ENCODE results near the gene RASSF3. TPM values are rescaled to one million over a fixed set of nuclear protein-coding genes. Genes with fewer than 3 reads are reported as not detected.

RASSF3 gene
- total RNA-seq, 2 experiments from 2014 or later, result 16.3 to 49.9 TPM

- Histone ChIP-seq H4K20me1 (ENCODE audit: insufficient read depth, low read length) (no peaks in the 10 kb centered on the region), H2AFZ (ENCODE audit: low read length) (no peak overlapping the region), H3K4me1 (ENCODE audit: insufficient read depth, low read length, poor library complexity, severe bottlenecking) (peaks cover 3% of the 10 kb centered on the region), H3K4me3 (ENCODE audit: low read depth, low read length, poor library complexity, severe bottlenecking) (no peak overlapping the region), H3K27ac (ENCODE audit: low read depth, low read length, poor library complexity, severe bottlenecking) (no peak overlapping the region), H3K36me3 (ENCODE audit: insufficient read depth, low read length) (peaks cover 74% of the 10 kb centered on the region), H3K79me2 (ENCODE audit: insufficient read depth, low read depth, low read length) (no peaks in the 10 kb centered on the region), H3K9me3 (ENCODE audit: low read length) (no peaks in the 10 kb centered on the region), H3K4me2 (ENCODE audit: low read length) (no peak overlapping the region), H3K9me2 (ENCODE audit: insufficient read depth, low read length) (no peaks in the 10 kb centered on the region)
- no peak for DNase-seq (ENCODE audit: low spot score)
- intact Hi-C loops (cut with micrococcal nuclease; ENCODE audit: unreplicated experiment), result no loop called here
- TF ChIP-seq EZH2phosphoT487 (IDR thresholded peaks at IDR 0.05; ENCODE audit: borderline replicate concordance, low read depth, low read length) (no peak), CTCF (conservative IDR thresholded peaks at IDR 0.05; ENCODE audit: low read length) (no peak)
- POLR2A ChIA-PET, result interaction anchor here (0.6 to 1.4 kb wide), 6 partner anchors 13 to 145 kb away, joined by 3 to 6 read pairs (median 4); no protein-coding TSS in a partner anchor
- CTCF ChIA-PET (ENCODE audit: unreplicated experiment), result interaction anchor here (0.6 to 1.3 kb wide), 3 partner anchors 145 to 475 kb away, joined by 4 to 8 read pairs (median 5); no protein-coding TSS in a partner anchor
- no TSS peak for BruUV-seq (replicated peaks)
Measured at GRCh38 chr12:64694130-64695040, 84.1 kb downstream of the RASSF3 start.

GRCh38 chr12:64695550-64695949 lies 85.3 kb downstream of the RASSF3 start:
- H3K4me3 ChIP-seq (ENCODE audit: low read depth, low read length, poor library complexity, severe bottlenecking), result no peak overlapping the region
- no peaks in the 10 kb centered on the region for H3K79me2 ChIP-seq (ENCODE audit: insufficient read depth, low read depth, low read length)
- TF ChIP-seq CTCF (conservative IDR thresholded peaks at IDR 0.05; ENCODE audit: low read length) (no peak), EZH2phosphoT487 (IDR thresholded peaks at IDR 0.05; ENCODE audit: borderline replicate concordance, low read depth, low read length) (no peak)
- no peak for DNase-seq (ENCODE audit: low spot score)
- H3K9me3 ChIP-seq (ENCODE audit: low read length), result no peaks in the 10 kb centered on the region
- peaks cover 72% of the 10 kb centered on the region for H3K36me3 ChIP-seq (ENCODE audit: insufficient read depth, low read length)
- POLR2A ChIA-PET, result interaction anchor here (0.9 to 1.4 kb wide), 5 partner anchors 19 to 146 kb away, joined by 3 to 6 read pairs (median 3); no protein-coding TSS in a partner anchor
- H2AFZ ChIP-seq (ENCODE audit: low read length), result no peak overlapping the region
- H3K4me2 ChIP-seq (ENCODE audit: low read length), result no peak overlapping the region
- no TSS peak for BruUV-seq (replicated peaks)
- CTCF ChIA-PET (ENCODE audit: unreplicated experiment), result interaction anchor here (1.4 kb wide), 1 partner anchor 146 kb away, joined by 6 read pairs; no protein-coding TSS in a partner anchor
- peaks cover 3% of the 10 kb centered on the region for H3K4me1 ChIP-seq (ENCODE audit: insufficient read depth, low read length, poor library complexity, severe bottlenecking)
- intact Hi-C loops (cut with micrococcal nuclease; ENCODE audit: unreplicated experiment), result no loop called here
- H3K27ac ChIP-seq (ENCODE audit: low read depth, low read length, poor library complexity, severe bottlenecking), result no peak overlapping the region
- no peaks in the 10 kb centered on the region for H3K9me2 ChIP-seq (ENCODE audit: insufficient read depth, low read length)
- no peaks in the 10 kb centered on the region for H4K20me1 ChIP-seq (ENCODE audit: insufficient read depth, low read length)

Measured in OCI-LY7 (cell line).